B cell (primary cell): ENCODE results near the gene HAUS2. TPM values are rescaled to one million over a fixed set of nuclear protein-coding genes. Genes with fewer than 3 reads are reported as not detected.

Experiments used
- ATAC-seq: fragments of 200-7000 bp; cut with Tn5 transposase; one replicate; pipeline ENCODE4 v1.10.0; 2021; ENCODE audit warnings: low read depth, mild to moderate bottlenecking, moderate number of reproducible peaks, moderate library complexity
- CTCF ChIA-PET: fragments of 350-600 bp; sonication (Branson Sonifier 250); formaldehyde crosslinking; loops from one replicate; lab custom pipeline; 2021; ENCODE audit warnings: antibody characterized with exemption, inconsistent platforms; lab: Charles Lee
- POLR2A ChIA-PET: fragments of 350-600 bp; sonication (Branson Sonifier 250); formaldehyde crosslinking; loops from one replicate; lab custom pipeline; 2021; ENCODE audit warnings: antibody characterized with exemption; lab: Charles Lee
- DNase-seq: peaks from one replicate; pipeline ENCODE4 v3.0.0; 2013
- H2AFZ ChIP-seq: 2 replicates; pipeline ENCODE4 v1.6.1; 2012; ENCODE audit warnings: mild to moderate bottlenecking, low read depth, low read length; ENCODE audit not compliant: insufficient read depth, poor library complexity, severe bottlenecking
- H3K27ac ChIP-seq, 2 donors: 1 replicate in 1 of 2; 2 replicates in 1 of 2; pipeline ENCODE4 v1.5.1; 2012 to 2013; ENCODE audit warnings: low read length in 2 of 2, mild to moderate bottlenecking in 2 of 2, moderate library complexity in 1 of 2
- H3K27me3 ChIP-seq, 4 experiments: fragments of 200-600 bp in 1 of 4; sonication (generic) in 1 of 4; replicated peaks in 1 of 4; 1 replicate in 2 of 4; 2 replicates in 2 of 4; pipeline versions ENCODE4 v1.6.1 to v1.7.0; 2013 to 2016; ENCODE audit warnings: low read length in 3 of 4, mild to moderate bottlenecking in 2 of 4, mixed read lengths in 1 of 4, moderate library complexity in 1 of 4; ENCODE audit not compliant: insufficient read depth in 4 of 4, control insufficient read depth in 3 of 4; ENCODE audit errors: control extremely low read depth in 1 of 4
- H3K36me3 ChIP-seq, 2 experiments: replicated peaks in 1 of 2; 1 replicate in 1 of 2; 2 replicates in 1 of 2; pipeline versions ENCODE4 v1.6.1 to v1.7.1; 2013; ENCODE audit warnings: low read length in 1 of 2; ENCODE audit not compliant: insufficient read depth in 2 of 2, control insufficient read depth in 1 of 2; ENCODE audit errors: control extremely low read depth in 1 of 2, extremely low read depth in 1 of 2
- H3K4me1 ChIP-seq, 2 donors: fragments of 200-600 bp in 1 of 2; sonication (generic) in 1 of 2; 1 replicate in 1 of 2; 2 replicates in 1 of 2; pipeline versions ENCODE4 v1.5.1 to v1.6.1; 2013 to 2017; ENCODE audit warnings: low read length in 2 of 2; ENCODE audit not compliant: control insufficient read depth in 2 of 2, insufficient read depth in 2 of 2
- H3K4me2 ChIP-seq: replicated peaks from 2 replicates; pipeline ENCODE3; 2012; ENCODE audit warnings: mild to moderate bottlenecking, low read depth, low read length; ENCODE audit not compliant: poor library complexity, severe bottlenecking
- H3K4me3 ChIP-seq, 5 experiments: fragments of 200-600 bp in 1 of 5; sonication (generic) in 1 of 5; 1 replicate in 3 of 5; 2 replicates in 2 of 5; pipeline versions ENCODE4 v1.5.1 to v1.7.0; 2011 to 2016; ENCODE audit warnings: low read length in 4 of 5, mild to moderate bottlenecking in 4 of 5, low read depth in 2 of 5, control low read depth in 1 of 5, moderate library complexity in 1 of 5; ENCODE audit not compliant: insufficient read depth in 1 of 5; ENCODE audit errors: control extremely low read depth in 1 of 5, extremely low read depth in 1 of 5
- H3K79me2 ChIP-seq: fragments of 200-600 bp; sonication (generic); one replicate; pipeline ENCODE4 v1.6.0; 2016; ENCODE audit warnings: low read length; ENCODE audit not compliant: control insufficient read depth, insufficient read depth
- H3K9ac ChIP-seq: fragments of 200-600 bp; sonication (generic); 2 replicates; pipeline ENCODE4 v1.6.1; 2017; ENCODE audit warnings: mild to moderate bottlenecking, low read length, moderate library complexity
- H3K9me3 ChIP-seq, 3 donors: one replicate each; pipeline versions ENCODE4 v1.6.1 to v1.7.1; 2013; ENCODE audit warnings: low read length in 2 of 3; ENCODE audit not compliant: control insufficient read depth in 2 of 3, insufficient read depth in 1 of 3; ENCODE audit errors: control extremely low read depth in 1 of 3
- H4K20me1 ChIP-seq: 2 replicates; pipeline ENCODE4 v1.6.0; 2012; ENCODE audit warnings: mild to moderate bottlenecking, low read length; ENCODE audit not compliant: insufficient read depth, control insufficient read depth, poor library complexity, severe bottlenecking
- H3K27ac Mint-ChIP-seq: one replicate; pipeline ENCODE4 v1.8.0; 2021; ENCODE audit warnings: mixed read lengths
- H3K27me3 Mint-ChIP-seq: one replicate; pipeline ENCODE4 v1.8.0; 2021; ENCODE audit warnings: mixed read lengths
- H3K4me1 Mint-ChIP-seq: one replicate; pipeline ENCODE4 v1.8.0; 2021; ENCODE audit warnings: mixed read lengths
- H3K4me3 Mint-ChIP-seq: one replicate; pipeline ENCODE4 v1.8.0; 2021; ENCODE audit warnings: mixed read lengths
- H3K9me3 Mint-ChIP-seq: one replicate; pipeline ENCODE4 v1.8.0; 2022; ENCODE audit warnings: mixed read lengths; ENCODE audit not compliant: insufficient read depth
- CTCF ChIP-seq: fragments of 200-600 bp; IDR thresholded peaks from one replicate; pipeline ENCODE4 v1.8.0; 2022; ENCODE audit warnings: antibody characterized with exemption, mild to moderate bottlenecking
- EZH2 ChIP-seq: IDR thresholded peaks from 2 replicates; pipeline ENCODE4 v1.6.1; 2012; ENCODE audit warnings: borderline replicate concordance, low read depth, mild to moderate bottlenecking, moderate library complexity, low read length; ENCODE audit not compliant: insufficient read depth, poor library complexity, severe bottlenecking
- WGBS: methylation state at CpG from one replicate; pipeline ENCODE4 v1.1.5; 2013; ENCODE audit warnings: missing lambda C conversion rate; ENCODE audit not compliant: insufficient coverage; 5-methylcytosine and 5-hydroxymethylcytosine counted together
- intact Hi-C: fragments of 100-400 bp; cut with micrococcal nuclease; formaldehyde crosslinking; loops from one replicate; pipeline ENCODE4 v1.10.0; 2022
- polyA plus RNA-seq: library from polyadenylated mRNA; depleted of rRNA; stranded (reverse); fragments of >200 nt; gene quantifications from 2 replicates; pipeline ENCODE4 v1.2.3, GENCODE V29; 2012
- total RNA-seq, 2 donors: library from RNA; stranded (reverse); fragments of 120-200 nt in 1 of 2; gene quantifications; 1 replicate in 1 of 2; 2 replicates in 1 of 2; pipeline versions ENCODE4 v1.2.3 to v1.2.4, GENCODE V29; 2013 to 2022

Gene HAUS2
- total and polyA plus RNA-seq, 2 donors (not counting 1 experiment from before 2014, with no cell fraction given): 16.5 to 18.3 TPM

GRCh38 chr15:42499858-42500609, 48.6 kb upstream of the HAUS2 start:
- H3K4me2 ChIP-seq: peak overlapping the region; percentile 15
- ChIA-PET CTCF (no interaction called here), POLR2A (interaction anchor here (0.6 to 1.1 kb wide), 2 partner anchors 9 to 227 kb away, joined by 3 to 5 read pairs; partner anchors contain the start of genes TMEM87A and ZNF106)
- no peak for ATAC-seq
- H3K79me2 ChIP-seq: peaks cover 92% of the 10 kb centered on the region
- peak overlapping the region in 1 of 2 donors; percentile 61 for H3K27ac ChIP-seq
- no peaks in the 10 kb centered on the region for H3K27me3 Mint-ChIP-seq
- peaks cover 67 to 77% of the 10 kb centered on the region in 2 donors for H3K4me1 ChIP-seq
- H3K4me1 Mint-ChIP-seq: peaks cover 83% of the 10 kb centered on the region
- no peak for TF ChIP-seq EZH2
- TF ChIP-seq CTCF: no peak
- H4K20me1 ChIP-seq: no peaks in the 10 kb centered on the region
- H3K4me3 ChIP-seq: no peak overlapping the region
- H2AFZ ChIP-seq: no peak overlapping the region
- H3K9me3 Mint-ChIP-seq: no peaks in the 10 kb centered on the region
- H3K4me3 Mint-ChIP-seq: no peak overlapping the region
- 81% methylated on average over 5 of the region's 12 CpGs for WGBS
- peaks cover 0 to 8% of the 10 kb centered on the region in 2 experiments for H3K36me3 ChIP-seq
- intact Hi-C loops: loop anchor here (10.0 kb wide), 1 partner anchor 225 kb away; the partner anchor contains the start of genes GANC and TMEM87A
- H3K9ac ChIP-seq: no peak overlapping the region
- H3K9me3 ChIP-seq: no peaks in the 10 kb centered on the region
- peak overlapping the region; percentile 84 for H3K27ac Mint-ChIP-seq
- no peak for DNase-seq
- H3K27me3 ChIP-seq: no peaks in the 10 kb centered on the region

- peak overlapping the region; percentile 32 for H3K4me2 ChIP-seq
- peak overlapping the region; percentile 53 for H3K4me3 Mint-ChIP-seq
- H3K79me2 ChIP-seq: peaks cover 92% of the 10 kb centered on the region
- no peak overlapping the region for H3K4me3 ChIP-seq
- H3K4me1 Mint-ChIP-seq: peaks cover 73% of the 10 kb centered on the region
- intact Hi-C loops: no loop called here
- H2AFZ ChIP-seq: no peak overlapping the region
- peaks cover 62 to 74% of the 10 kb centered on the region in 2 donors for H3K4me1 ChIP-seq
- H3K9ac ChIP-seq: peak overlapping the region; percentile 4
- WGBS: 67% methylated on average over 1 of the region's 4 CpGs
- peaks cover 7% of the 10 kb centered on the region for H4K20me1 ChIP-seq
- no peaks in the 10 kb centered on the region for H3K9me3 ChIP-seq
- TF ChIP-seq CTCF (no peak), EZH2 (no peak)
- POLR2A ChIA-PET: interaction anchor here (0.7 kb wide), 1 partner anchor 9 kb away, joined by 4 read pairs; no protein-coding TSS in a partner anchor
- H3K36me3 ChIP-seq: peaks cover 0 to 11% of the 10 kb centered on the region in 2 experiments
- H3K9me3 Mint-ChIP-seq: no peaks in the 10 kb centered on the region
- peak overlapping the region; percentile 82 for H3K27ac Mint-ChIP-seq
- no peaks in the 10 kb centered on the region for H3K27me3 ChIP-seq
- DNase-seq (peak; percentile 29), ATAC-seq (no peak)
- H3K27ac ChIP-seq: peak overlapping the region; percentile 26 to 61
- CTCF ChIA-PET: interaction anchor here (0.6 to 1.3 kb wide), 2 partner anchors 12 to 14 kb away, joined by 3 read pairs; no protein-coding TSS in a partner anchor
- H3K27me3 Mint-ChIP-seq: no peaks in the 10 kb centered on the region
These were observed 46.2 kb upstream of the HAUS2 start for GRCh38 chr15:42502477-42502876.
